Endothelial cell (in vitro differentiated cells): ENCODE results near the gene DUSP14. TPM values are rescaled to one million over a fixed set of nuclear protein-coding genes. Genes with fewer than 3 reads are reported as not detected.
"Not testable (repeated sequence)": the region's sequence is repeated elsewhere in the genome, so short reads cannot be mapped to it uniquely, and the experiment has no call there.

ENCODE experiments used
- DNase-seq: peaks from one replicate; pipeline ENCODE4 v3.0.0; 2021; ENCODE audit warnings: low spot score
- H3K27ac Mint-ChIP-seq: one replicate; pipeline ENCODE4 v1.8.0; 2021; ENCODE audit warnings: mixed read lengths, inconsistent platforms; ENCODE audit not compliant: unreplicated experiment
- H3K27me3 Mint-ChIP-seq: one replicate; pipeline ENCODE4 v1.8.0; 2021; ENCODE audit warnings: mild to moderate bottlenecking, moderate library complexity, mixed read lengths, inconsistent platforms; ENCODE audit not compliant: unreplicated experiment
- H3K36me3 Mint-ChIP-seq: one replicate; pipeline ENCODE4 v1.8.0; 2021; ENCODE audit warnings: mild to moderate bottlenecking, low read depth, mixed read lengths, inconsistent platforms; ENCODE audit not compliant: unreplicated experiment
- H3K4me1 Mint-ChIP-seq: one replicate; pipeline ENCODE4 v1.8.0; 2021; ENCODE audit warnings: mild to moderate bottlenecking, mixed read lengths, inconsistent platforms; ENCODE audit not compliant: unreplicated experiment
- H3K4me3 Mint-ChIP-seq: one replicate; pipeline ENCODE4 v1.8.0; 2021; ENCODE audit warnings: mild to moderate bottlenecking, mixed read lengths, inconsistent platforms; ENCODE audit not compliant: unreplicated experiment
- H3K9me3 Mint-ChIP-seq: one replicate; pipeline ENCODE4 v1.8.0; 2021; ENCODE audit warnings: mixed read lengths, inconsistent platforms; ENCODE audit not compliant: unreplicated experiment
- total RNA-seq: library from RNA; stranded (reverse); fragmentation: NEBNext Ultra II Directional; extraction: Animal tissue kit (Norgen Biotek cat#: 25700); gene quantifications from one replicate; pipeline ENCODE4 v1.2.1, GENCODE V29; 2021; ENCODE audit not compliant: unreplicated experiment
- TF ChIP-seq, protein P1 (sequence below): fragments of 200-600 bp; sonication (generic); IDR thresholded peaks from one replicate; pipeline ENCODE4 v1.5.0; 2021; ENCODE audit warnings: antibody characterized with exemption; ENCODE audit not compliant: unreplicated experiment

Gene DUSP14
- total RNA-seq, 1 donor from 2014 or later: 23.0 TPM

DNA sequence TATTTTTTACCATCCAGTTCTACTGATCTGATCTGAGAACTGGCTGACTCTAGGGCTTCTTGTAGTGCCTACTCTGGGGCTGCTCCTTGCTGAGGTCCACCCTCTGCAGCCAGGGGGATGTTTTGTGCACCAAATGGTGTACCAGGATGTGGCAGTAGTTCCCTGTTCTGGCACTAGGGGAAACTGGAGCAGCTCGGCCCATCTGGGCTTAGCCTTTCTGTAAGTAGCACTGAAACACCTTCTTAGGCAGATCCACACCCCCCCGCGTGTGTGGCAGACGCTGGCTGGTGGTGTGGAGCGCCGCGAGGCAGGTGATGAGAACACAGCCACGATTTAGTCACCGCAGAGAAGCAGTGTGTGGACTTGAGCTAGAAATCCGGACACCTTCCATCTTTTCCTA, 17.0 kb downstream of the DUSP14 start:
- Mint-ChIP-seq H3K4me1 (peaks cover 4% of the 10 kb centered on the region), H3K27ac (no peak overlapping the region), H3K36me3 (no peaks in the 10 kb centered on the region), H3K9me3 (no peaks in the 10 kb centered on the region), H3K4me3 (no peak overlapping the region), H3K27me3 (peaks cover 1% of the 10 kb centered on the region)
- DNase-seq: peak; percentile 57
- TF ChIP-seq, protein P1, sequence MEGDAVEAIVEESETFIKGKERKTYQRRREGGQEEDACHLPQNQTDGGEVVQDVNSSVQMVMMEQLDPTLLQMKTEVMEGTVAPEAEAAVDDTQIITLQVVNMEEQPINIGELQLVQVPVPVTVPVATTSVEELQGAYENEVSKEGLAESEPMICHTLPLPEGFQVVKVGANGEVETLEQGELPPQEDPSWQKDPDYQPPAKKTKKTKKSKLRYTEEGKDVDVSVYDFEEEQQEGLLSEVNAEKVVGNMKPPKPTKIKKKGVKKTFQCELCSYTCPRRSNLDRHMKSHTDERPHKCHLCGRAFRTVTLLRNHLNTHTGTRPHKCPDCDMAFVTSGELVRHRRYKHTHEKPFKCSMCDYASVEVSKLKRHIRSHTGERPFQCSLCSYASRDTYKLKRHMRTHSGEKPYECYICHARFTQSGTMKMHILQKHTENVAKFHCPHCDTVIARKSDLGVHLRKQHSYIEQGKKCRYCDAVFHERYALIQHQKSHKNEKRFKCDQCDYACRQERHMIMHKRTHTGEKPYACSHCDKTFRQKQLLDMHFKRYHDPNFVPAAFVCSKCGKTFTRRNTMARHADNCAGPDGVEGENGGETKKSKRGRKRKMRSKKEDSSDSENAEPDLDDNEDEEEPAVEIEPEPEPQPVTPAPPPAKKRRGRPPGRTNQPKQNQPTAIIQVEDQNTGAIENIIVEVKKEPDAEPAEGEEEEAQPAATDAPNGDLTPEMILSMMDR: peak; percentile 69

DNA sequence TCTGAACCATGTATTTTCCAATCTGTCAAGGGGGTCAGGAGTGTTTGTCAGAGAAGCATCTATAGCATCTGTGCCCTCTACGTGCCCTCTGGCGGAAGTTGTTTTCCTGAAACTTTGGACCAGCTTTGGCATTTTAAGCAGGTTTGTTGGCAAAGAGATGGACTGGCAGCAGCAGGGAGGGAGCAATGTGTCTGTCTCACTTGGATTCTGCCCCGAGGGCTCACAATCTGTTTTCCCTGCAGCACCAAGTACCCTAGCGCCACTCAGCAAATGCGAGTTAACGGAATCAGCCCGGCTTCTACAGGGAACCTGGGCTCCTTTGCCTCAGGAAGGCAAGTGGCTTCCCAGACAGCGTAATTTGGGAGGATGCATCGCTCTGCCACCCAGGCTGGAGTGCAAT, 17.4 kb downstream of the DUSP14 start:
- Mint-ChIP-seq H3K36me3 (peaks cover 2% of the 10 kb centered on the region), H3K4me3 (no peak overlapping the region), H3K27me3 (peaks cover 1% of the 10 kb centered on the region), H3K4me1 (peaks cover 4% of the 10 kb centered on the region), H3K9me3 (no peaks in the 10 kb centered on the region), H3K27ac (no peak overlapping the region)
- DNase-seq: no peak
- TF ChIP-seq, protein P1: no peak

DNA sequence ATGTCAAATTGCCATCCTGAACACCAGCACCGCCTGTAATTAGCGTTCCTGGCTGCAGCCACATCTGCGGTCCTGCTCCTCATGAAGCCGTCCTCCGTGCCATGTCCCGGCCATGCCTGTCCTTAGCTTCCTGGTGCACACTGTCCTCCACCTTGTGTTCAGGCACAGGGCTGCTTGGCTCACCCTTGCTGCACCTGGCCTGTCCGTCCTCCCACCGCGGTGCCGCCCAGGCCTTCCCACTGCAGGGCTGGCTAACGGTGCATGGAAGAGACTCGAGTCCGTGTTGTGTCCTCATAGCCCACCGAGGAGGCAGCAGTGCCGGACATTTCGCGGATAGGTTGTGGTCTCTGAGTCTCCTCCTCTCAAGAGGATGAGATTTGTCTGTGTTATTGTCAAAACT, 20.4 kb downstream of the DUSP14 start:
- no peak for DNase-seq
- peaks cover 4% of the 10 kb centered on the region for H3K4me1 Mint-ChIP-seq
- H3K4me3 Mint-ChIP-seq: no peak overlapping the region
- TF ChIP-seq, protein P1: no peak
- H3K27ac Mint-ChIP-seq: no peak overlapping the region
- peaks cover 7% of the 10 kb centered on the region for H3K36me3 Mint-ChIP-seq
- H3K9me3 Mint-ChIP-seq: no peaks in the 10 kb centered on the region
- peaks cover 1% of the 10 kb centered on the region for H3K27me3 Mint-ChIP-seq

DNA sequence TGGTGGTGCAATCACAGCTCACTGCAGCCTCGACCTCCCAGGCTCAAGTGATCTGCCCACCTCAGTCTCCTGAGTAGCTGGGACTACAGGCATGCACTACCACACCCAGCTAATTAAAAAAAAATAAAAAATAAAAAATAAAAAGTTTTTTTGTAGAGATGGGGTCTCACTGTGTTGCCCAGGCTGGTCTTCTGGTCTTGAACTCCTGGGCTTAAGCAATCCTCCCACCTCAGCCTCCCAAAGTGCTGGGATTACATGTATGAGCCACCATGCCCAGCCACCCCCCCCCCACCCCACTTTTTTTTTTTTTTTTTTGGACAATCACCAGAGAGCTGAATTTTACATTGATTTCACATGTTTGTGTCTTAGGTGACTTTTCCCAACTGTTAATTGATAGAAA, 22.0 kb downstream of the DUSP14 start:
- H3K27me3 Mint-ChIP-seq, DNase-seq, H3K4me1 Mint-ChIP-seq, H3K27ac Mint-ChIP-seq, H3K9me3 Mint-ChIP-seq, H3K4me3 Mint-ChIP-seq, H3K36me3 Mint-ChIP-seq: not testable (repeated sequence)

DNA sequence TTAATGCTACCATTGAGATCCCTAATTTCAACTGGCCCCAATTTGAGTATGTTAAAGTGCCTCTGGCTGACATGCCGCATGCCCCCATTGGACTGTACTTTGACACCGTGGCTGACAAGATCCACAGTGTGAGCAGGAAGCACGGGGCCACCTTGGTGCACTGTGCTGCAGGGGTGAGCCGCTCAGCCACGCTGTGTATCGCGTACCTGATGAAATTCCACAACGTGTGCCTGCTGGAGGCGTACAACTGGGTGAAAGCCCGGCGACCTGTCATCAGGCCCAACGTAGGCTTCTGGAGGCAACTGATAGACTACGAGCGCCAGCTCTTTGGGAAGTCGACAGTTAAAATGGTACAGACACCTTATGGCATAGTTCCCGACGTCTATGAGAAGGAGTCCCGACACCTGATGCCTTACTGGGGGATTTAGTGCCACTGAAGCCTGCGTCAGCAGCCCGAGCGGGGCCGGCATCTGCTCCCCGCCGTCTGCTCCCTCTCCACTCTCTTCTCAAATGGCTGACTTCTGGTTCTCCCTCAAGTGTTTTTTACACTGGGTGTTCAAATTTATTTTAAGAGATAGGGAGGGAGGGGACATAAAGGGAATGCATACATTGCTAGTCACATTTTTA, 22.9 kb downstream of the DUSP14 start:
- Mint-ChIP-seq H3K9me3 (no peaks in the 10 kb centered on the region), H3K27ac (no peak overlapping the region), H3K4me3 (no peak overlapping the region), H3K27me3 (peaks cover 1% of the 10 kb centered on the region), H3K36me3 (peaks cover 7% of the 10 kb centered on the region), H3K4me1 (peaks cover 4% of the 10 kb centered on the region)
- TF ChIP-seq, protein P1: no peak
- DNase-seq: no peak
